Endodermal cell (in vitro differentiated cells): ENCODE data around the gene SPAG16. TPM values are rescaled to one million over a fixed set of nuclear protein-coding genes. Genes with fewer than 3 reads are reported as not detected.

ENCODE experiments used
- DNase-seq: peaks from one replicate; pipeline ENCODE4 v3.0.0-alpha.2; 2017
- H3K27ac ChIP-seq: 2 replicates; pipeline ENCODE4 v1.5.1; 2013; ENCODE audit warnings: mild to moderate bottlenecking, low read depth, low read length, moderate library complexity
- H3K27me3 ChIP-seq: 2 replicates; pipeline ENCODE4 v1.6.1; 2013; ENCODE audit warnings: mild to moderate bottlenecking, low read length, moderate library complexity; ENCODE audit not compliant: insufficient read depth, control insufficient read depth, poor library complexity, severe bottlenecking
- H3K36me3 ChIP-seq: 2 replicates; pipeline ENCODE4 v1.7.0; 2013; ENCODE audit warnings: mild to moderate bottlenecking, low read length, moderate library complexity; ENCODE audit not compliant: control insufficient read depth, insufficient read depth
- H3K4me1 ChIP-seq: one replicate; pipeline ENCODE4 v1.7.0; 2013; ENCODE audit warnings: low read length; ENCODE audit not compliant: control insufficient read depth, insufficient read depth
- H3K4me3 ChIP-seq: 2 replicates; pipeline ENCODE4 v1.5.1; 2013; ENCODE audit warnings: mild to moderate bottlenecking, low read length, moderate library complexity
- H3K9ac ChIP-seq: 2 replicates; pipeline ENCODE4 v1.6.1; 2013; ENCODE audit warnings: mild to moderate bottlenecking, low read length, moderate library complexity; ENCODE audit not compliant: poor library complexity, severe bottlenecking; ENCODE audit errors: extremely low read depth
- H3K9me3 ChIP-seq: 2 replicates; pipeline ENCODE4 v1.6.1; 2013; ENCODE audit warnings: mild to moderate bottlenecking, low read length, moderate library complexity; ENCODE audit not compliant: control insufficient read depth
- H3K27ac Mint-ChIP-seq: 2 replicates; pipeline ENCODE4 v1.8.0; 2020; ENCODE audit warnings: mixed read lengths
- H3K27me3 Mint-ChIP-seq: 2 replicates; pipeline ENCODE4 v1.8.0; 2021; ENCODE audit warnings: mild to moderate bottlenecking, mixed read lengths; ENCODE audit not compliant: insufficient read depth
- H3K36me3 Mint-ChIP-seq: 2 replicates; pipeline ENCODE4 v1.8.0; 2020; ENCODE audit warnings: low read depth, mixed read lengths
- H3K4me1 Mint-ChIP-seq: 2 replicates; pipeline ENCODE4 v1.8.0; 2020; ENCODE audit warnings: mixed read lengths
- H3K4me3 Mint-ChIP-seq: 2 replicates; pipeline ENCODE4 v1.8.0; 2020; ENCODE audit warnings: mild to moderate bottlenecking, moderate library complexity, mixed read lengths
- H3K9me3 Mint-ChIP-seq: 2 replicates; pipeline ENCODE4 v1.8.0; 2020; ENCODE audit warnings: mild to moderate bottlenecking, mixed read lengths
- WGBS, 2 experiments: methylation state at CpG; one replicate each; pipeline versions ENCODE4 v1.1.5 to v1.1.7; 2013; ENCODE audit warnings: missing lambda C conversion rate in 2 of 2, mixed read lengths in 1 of 2; ENCODE audit not compliant: insufficient coverage in 1 of 2, insufficient read length in 1 of 2; 5-methylcytosine and 5-hydroxymethylcytosine counted together
- total RNA-seq, 2 donors: library from RNA; stranded (reverse); fragmentation: NEBNext Ultra II Directional in 1 of 2; extraction: Animal tissue kit (Norgen Biotek cat#: 25700) in 1 of 2; gene quantifications; 2 replicates in 1 of 2; 3 replicates in 1 of 2; pipeline ENCODE4 v1.2.1, GENCODE V29; 2021
- TF ChIP-seq, protein P1 (sequence below): fragments of 200-600 bp; sonication (generic); conservative IDR thresholded peaks from 2 replicates; pipeline ENCODE4 v1.5.0; 2021; ENCODE audit warnings: antibody characterized with exemption, mild to moderate bottlenecking

Gene SPAG16
- total RNA-seq, 2 donors from 2014 or later: 27.8 to 38.2 TPM

DNA sequence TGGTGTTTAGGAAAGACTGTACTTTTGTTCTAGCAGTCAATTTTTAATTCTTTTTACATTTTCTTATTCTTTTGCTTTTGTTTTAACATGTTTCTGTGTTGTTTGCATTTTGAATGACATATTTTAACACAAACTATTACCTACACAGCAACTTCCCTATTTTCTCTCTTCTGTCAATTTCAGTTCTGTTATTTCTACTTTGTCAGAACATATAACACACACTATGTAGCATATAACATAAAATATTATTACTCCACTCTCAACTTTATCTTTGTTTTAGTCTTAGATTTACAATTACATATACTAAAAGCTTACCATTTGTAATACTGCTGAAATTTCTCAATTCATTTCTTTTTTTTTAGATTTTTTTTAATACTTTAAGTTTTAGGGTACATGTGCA lies 753.9 kb downstream of the SPAG16 start:
- no peak overlapping the region for H3K9ac ChIP-seq
- Mint-ChIP-seq H3K9me3 (peaks cover 20% of the 10 kb centered on the region), H3K4me3 (no peak overlapping the region), H3K27ac (no peak overlapping the region), H3K27me3 (no peaks in the 10 kb centered on the region), H3K4me1 (peaks cover 10% of the 10 kb centered on the region), H3K36me3 (no peaks in the 10 kb centered on the region)
- H3K27ac ChIP-seq: no peak overlapping the region
- peaks cover 18% of the 10 kb centered on the region for H3K9me3 ChIP-seq
- H3K36me3 ChIP-seq: no peaks in the 10 kb centered on the region
- TF ChIP-seq, protein P1, sequence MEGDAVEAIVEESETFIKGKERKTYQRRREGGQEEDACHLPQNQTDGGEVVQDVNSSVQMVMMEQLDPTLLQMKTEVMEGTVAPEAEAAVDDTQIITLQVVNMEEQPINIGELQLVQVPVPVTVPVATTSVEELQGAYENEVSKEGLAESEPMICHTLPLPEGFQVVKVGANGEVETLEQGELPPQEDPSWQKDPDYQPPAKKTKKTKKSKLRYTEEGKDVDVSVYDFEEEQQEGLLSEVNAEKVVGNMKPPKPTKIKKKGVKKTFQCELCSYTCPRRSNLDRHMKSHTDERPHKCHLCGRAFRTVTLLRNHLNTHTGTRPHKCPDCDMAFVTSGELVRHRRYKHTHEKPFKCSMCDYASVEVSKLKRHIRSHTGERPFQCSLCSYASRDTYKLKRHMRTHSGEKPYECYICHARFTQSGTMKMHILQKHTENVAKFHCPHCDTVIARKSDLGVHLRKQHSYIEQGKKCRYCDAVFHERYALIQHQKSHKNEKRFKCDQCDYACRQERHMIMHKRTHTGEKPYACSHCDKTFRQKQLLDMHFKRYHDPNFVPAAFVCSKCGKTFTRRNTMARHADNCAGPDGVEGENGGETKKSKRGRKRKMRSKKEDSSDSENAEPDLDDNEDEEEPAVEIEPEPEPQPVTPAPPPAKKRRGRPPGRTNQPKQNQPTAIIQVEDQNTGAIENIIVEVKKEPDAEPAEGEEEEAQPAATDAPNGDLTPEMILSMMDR: no peak
- DNase-seq: no peak
- H3K4me3 ChIP-seq: no peak overlapping the region
- H3K27me3 ChIP-seq: no peaks in the 10 kb centered on the region
- H3K4me1 ChIP-seq: no peaks in the 10 kb centered on the region

DNA sequence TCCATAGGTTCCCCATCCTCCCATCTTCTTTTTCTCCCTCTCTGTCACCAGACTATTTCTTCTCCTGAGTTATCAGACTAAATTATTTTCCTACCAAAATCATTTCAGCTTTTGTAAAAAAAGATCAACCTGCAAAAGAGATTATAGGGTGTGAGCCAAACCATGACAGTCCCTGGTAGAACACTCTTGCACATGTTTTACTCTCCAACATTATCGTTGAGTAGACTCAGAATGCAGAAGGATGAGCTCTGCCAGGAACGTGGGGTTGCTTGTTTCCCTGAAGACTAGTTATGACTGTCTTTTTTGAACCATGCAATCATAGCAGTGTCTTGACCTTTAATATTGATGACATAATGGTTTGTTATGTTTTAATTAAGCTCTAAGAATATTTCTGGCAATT lies 766.5 kb downstream of the SPAG16 start:
- Histone ChIP-seq H3K36me3 (no peaks in the 10 kb centered on the region), H3K9ac (no peak overlapping the region), H3K4me3 (no peak overlapping the region), H3K27ac (no peak overlapping the region), H3K27me3 (no peaks in the 10 kb centered on the region), H3K4me1 (no peaks in the 10 kb centered on the region), H3K9me3 (peaks cover 9% of the 10 kb centered on the region)
- H3K4me1 Mint-ChIP-seq: no peaks in the 10 kb centered on the region
- no peaks in the 10 kb centered on the region for H3K27me3 Mint-ChIP-seq
- no peak overlapping the region for H3K27ac Mint-ChIP-seq
- DNase-seq: no peak
- H3K36me3 Mint-ChIP-seq: no peaks in the 10 kb centered on the region
- TF ChIP-seq, protein P1: no peak
- WGBS, 2 experiments: 91 to 100% methylated on average over 2 of the region's 2 CpGs
- H3K4me3 Mint-ChIP-seq: no peak overlapping the region
- peaks cover 8% of the 10 kb centered on the region for H3K9me3 Mint-ChIP-seq

DNA sequence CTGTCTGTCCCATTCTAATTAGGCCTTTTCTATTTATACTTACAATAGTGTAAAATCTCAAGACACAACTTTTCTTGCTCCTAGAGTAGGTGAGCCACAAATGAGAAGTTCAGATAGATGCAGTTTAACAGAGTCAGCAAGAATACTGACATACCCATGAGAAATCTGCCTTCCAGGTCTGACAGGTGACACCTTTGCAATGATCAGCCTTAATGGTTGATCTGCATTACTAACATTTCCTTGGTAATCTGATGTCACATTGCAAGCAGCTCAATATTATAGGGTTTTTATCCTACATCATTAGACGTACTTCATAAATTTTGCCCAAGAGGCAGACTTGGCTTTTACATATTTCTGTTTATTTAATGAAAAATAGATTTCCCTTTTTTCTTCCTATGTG lies 767.3 kb downstream of the SPAG16 start:
- no peak overlapping the region for H3K27ac Mint-ChIP-seq
- peaks cover 2% of the 10 kb centered on the region for H3K27me3 Mint-ChIP-seq

More for the DNA sequence above, 767.3 kb downstream of the SPAG16 start:
- H3K36me3 Mint-ChIP-seq: no peaks in the 10 kb centered on the region
- Histone ChIP-seq H3K27me3 (no peaks in the 10 kb centered on the region), H3K9me3 (peaks cover under 1% of the 10 kb centered on the region), H3K4me1 (no peaks in the 10 kb centered on the region), H3K27ac (no peak overlapping the region), H3K4me3 (no peak overlapping the region), H3K9ac (no peak overlapping the region), H3K36me3 (no peaks in the 10 kb centered on the region)
- TF ChIP-seq, protein P1: no peak
- no peak for DNase-seq
- H3K4me3 Mint-ChIP-seq: no peak overlapping the region
- 100% methylated on average over 1 of the region's 1 CpG; no CpG with 5 or more reads in 1 of the 2 experiments for WGBS, 2 experiments
- no peaks in the 10 kb centered on the region for H3K9me3 Mint-ChIP-seq
- no peaks in the 10 kb centered on the region for H3K4me1 Mint-ChIP-seq
